Activated CD4-positive, CD25-positive, alpha-beta regulatory T cell treated with anti-CD3 and anti-CD28 coated beads, Interleukin-2, amount 50 U/mL, for 72 hours (primary cell): ENCODE results near the gene FUS.

ENCODE experiments used
- DNase-seq: peaks from one replicate; pipeline ENCODE4 v3.0.0; 2021

The FUS gene

DNA sequence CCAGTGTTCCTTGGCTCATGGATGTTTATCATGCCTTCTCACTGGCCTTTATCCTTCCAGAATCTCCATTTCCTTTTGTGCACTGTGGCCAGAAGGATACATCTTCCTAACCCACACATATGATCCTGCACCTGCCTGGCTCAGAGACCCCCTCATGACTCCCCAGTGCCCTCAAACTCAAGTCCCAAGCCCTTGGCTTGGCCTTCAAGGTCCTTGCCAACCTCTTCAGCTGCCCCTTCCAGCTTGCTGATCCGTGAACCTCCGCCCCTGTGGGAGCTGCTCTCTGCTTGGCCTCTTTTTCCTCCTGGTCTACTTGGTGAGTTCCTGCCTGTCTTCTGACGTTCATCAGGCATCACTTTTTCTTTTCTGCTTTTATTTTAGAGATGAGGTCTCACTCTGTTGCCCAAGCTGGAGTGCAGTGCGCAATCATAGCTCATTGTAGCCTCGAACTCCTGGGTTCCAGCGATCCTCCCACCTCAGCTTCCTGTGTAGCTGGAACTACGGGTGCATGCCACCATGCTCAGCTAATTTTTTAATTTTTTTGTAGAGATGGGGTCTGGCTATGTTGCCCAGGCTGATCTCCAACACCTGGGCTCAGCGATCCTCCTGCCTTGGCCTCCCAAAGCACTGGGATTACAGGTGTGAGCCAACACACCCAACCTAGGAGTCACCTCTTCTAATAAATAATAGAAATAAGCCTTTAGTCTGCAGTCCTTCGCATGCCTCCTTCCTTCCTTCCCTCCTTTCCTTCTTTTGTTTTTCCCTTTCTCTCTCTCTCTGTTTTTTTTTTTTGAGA is 25.1 kb downstream of the FUS start:
- DNase-seq = no peak

DNA sequence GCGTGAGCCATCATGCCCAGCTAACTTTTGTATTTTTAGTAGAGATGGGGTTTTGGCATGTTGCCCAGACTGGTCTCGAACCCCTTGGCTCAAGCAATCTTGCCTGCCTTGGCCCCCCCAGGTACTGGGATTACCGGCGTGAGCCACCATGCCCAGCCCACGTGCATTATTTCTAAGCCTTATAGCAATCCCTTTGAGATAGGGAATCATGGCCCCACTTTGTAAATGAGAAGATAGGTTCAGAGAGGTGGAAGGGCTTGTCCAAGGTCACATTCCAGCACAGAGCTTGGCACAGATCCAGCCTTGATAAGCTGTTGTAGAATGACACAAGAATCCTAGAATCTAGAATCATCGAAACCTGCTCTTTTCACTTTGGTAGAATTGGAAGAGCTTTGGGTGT is 26.8 kb downstream of the FUS start:
- DNase-seq = no peak

DNA sequence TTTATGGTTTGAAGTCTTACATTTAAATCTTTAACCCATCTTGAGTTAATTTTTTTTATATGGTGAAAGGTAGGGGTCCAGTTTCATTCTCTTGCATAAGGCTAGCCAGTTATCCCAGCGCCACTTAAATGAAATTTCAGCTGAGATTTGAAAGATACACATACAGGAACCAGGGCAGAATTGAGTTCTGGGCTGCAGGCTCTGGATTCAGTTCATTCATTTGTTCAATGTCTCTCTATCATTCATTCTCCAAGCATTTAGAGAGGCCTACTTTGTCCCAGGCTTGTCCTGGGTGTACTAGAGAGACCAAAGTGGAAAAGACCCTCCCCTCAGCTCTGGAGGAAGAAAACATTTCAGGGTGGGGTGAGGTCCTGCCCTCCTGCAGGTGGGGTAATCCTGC is 33.4 kb downstream of the FUS start:
- no peak for DNase-seq

DNA sequence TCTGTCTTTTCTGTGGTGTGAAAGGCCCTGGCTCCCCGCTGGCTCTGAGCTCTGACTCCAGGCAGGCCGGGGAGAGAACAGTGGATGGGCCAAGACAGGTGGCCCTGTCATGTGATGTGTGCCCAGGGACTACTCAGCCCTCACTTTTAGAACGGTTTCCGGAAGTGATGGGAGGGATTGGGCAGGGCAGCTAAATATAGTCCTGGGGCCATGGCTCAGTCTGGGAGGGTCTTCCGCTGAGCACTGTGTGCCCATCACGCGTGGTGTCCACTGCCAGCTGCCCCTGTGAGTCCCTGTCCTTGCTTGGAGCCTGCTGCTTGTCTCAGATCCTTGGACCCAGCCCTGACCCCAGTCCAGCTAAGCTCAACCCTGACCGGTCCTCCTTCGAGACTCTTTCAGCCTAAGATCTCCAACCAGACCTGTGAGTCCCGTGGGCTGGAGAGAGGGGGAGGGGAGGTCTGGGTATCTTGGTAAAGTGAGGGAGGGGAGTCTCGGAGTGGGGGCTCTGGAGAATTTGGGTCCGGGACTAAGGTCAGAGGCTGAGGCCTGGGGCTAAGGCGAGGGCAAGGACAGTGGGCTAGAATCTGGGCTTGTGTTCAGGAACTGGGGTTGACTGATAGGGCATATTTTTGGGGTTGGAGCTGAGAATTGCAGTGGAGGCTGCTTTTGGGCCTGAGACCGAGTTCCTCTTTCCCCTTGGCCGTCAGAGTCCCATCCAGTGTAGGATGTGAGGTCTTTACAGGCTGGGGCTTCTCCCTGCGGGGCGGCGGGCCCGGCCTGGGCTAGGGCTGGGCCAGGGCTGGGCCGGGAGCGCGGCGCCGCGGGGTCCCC is 34.2 kb downstream of the FUS start, which contains the start of gene TRIM72:
Gene TRIM72, plus strand, starts transcription at position 243 of the 831 bp plus-strand sequence. CDS start 620 bp downstream, outside the sequence.
- DNase-seq = no peak

DNA sequence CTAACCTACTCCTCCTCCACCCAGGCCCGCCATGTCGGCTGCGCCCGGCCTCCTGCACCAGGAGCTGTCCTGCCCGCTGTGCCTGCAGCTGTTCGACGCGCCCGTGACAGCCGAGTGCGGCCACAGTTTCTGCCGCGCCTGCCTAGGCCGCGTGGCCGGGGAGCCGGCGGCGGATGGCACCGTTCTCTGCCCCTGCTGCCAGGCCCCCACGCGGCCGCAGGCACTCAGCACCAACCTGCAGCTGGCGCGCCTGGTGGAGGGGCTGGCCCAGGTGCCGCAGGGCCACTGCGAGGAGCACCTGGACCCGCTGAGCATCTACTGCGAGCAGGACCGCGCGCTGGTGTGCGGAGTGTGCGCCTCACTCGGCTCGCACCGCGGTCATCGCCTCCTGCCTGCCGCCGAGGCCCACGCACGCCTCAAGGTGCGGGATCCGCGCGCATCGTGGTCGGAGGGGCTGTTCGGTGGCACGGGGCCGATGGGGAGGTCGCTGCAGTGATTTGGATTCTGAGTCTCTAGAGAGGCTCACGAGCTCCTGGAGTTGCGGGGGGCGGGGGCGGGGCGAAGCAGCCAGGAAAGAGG is 34.9 kb downstream of the FUS start:
- no peak for DNase-seq

DNA sequence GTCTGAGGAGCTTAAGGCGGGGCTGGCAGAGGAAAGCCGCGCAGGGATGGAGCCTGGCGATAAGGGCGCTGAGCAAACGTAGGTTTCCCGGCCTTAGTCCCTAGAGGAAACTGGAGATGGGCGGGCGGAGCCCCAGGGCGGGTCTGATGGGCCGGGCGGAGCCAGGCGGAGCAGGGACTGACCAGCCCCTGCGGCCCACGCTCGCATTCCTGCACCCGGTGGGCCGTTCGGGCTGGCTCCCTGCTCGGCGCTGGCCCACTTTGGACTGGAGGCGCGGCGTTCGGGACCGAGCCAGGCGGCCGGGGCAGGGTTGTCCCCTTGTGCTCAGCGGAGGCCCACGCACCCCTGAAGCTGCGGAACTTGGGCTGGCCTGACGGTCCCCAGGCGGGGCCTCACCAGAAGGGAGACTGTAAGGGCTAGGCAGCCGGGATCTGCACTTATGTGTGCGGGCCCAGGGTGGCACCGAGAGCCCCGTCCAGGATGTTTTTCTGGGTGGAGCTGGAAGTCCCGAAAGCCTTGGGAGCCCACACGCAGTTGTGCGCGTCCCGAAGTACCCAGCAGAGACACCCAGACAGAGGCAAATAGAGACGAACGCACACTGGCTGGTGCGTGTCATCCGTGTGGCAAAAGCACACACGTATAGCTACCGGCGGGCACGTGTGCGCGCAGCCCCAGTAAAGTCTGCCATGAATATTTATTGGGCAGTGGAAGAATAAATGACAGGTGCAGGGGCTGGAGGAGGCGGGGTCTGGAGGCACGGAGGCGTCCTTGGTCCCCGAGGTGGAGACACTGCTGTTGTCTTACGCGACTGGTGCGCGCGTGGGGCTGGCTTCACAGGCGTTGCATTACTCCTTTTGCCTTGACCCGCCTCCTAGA is 35.6 kb downstream of the FUS start:
- no peak for DNase-seq

DNA sequence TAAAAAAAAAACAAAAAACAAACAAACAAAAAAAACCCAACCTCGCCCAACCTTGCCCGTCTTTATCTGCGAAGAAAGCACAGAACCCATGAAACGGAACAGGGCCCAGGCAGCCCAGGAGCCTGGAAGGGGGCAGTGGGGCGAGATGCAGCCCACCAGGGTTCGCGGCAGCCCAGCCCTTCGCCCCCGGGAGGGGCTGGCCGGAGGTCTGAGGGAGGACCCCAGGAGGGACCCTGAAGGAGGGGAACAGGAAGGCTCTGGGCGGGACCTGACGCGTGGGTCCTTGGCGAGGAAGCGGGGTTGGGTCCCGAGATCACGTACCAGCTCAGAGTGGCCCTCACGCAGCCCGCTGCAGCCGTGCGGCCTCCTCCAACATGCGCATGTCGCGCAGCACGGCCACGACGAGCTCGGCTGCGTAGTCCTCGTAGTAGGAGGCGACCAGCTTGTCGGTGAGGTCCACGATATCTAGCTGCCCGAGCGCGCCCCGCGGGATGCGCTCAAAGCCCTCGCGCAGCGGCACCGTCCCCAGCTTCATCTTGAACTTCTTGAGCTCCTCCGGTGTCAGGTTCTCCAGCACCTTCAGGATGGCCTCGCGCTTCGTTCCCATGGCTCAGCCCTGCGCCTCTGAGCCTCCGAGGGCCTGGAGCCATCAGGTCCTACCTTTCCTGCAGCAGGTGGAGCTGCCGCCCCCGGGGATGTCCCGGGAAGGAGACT is 36.6 kb downstream of the FUS start, which contains the start of gene PYDC1:
Gene PYDC1, minus strand, starts transcription at position 714 of the 714 bp plus-strand sequence. Its CDS starts 107 bp downstream, at position 607.
- DNase-seq = no peak

DNA sequence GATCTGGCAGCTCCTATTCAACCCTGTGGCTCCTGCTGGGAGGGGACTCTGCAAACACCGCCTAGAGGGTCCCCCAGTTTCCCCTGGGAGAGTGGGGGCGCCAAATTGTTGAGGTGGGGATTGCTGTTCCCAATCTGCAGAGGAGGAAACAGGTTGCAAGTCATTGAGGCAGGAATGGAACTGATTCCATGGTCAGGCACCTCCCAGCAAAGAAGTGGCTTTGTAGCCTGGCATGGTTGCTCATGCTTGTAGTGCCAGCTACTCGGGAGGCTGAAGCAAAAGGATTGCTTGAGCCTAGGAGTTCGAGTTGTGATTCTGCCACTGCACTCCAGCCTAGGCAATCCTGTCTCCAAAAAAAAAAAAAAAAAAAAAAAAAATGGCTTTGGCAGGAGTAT is 37.2 kb downstream of the FUS start:
- no peak for DNase-seq

DNA sequence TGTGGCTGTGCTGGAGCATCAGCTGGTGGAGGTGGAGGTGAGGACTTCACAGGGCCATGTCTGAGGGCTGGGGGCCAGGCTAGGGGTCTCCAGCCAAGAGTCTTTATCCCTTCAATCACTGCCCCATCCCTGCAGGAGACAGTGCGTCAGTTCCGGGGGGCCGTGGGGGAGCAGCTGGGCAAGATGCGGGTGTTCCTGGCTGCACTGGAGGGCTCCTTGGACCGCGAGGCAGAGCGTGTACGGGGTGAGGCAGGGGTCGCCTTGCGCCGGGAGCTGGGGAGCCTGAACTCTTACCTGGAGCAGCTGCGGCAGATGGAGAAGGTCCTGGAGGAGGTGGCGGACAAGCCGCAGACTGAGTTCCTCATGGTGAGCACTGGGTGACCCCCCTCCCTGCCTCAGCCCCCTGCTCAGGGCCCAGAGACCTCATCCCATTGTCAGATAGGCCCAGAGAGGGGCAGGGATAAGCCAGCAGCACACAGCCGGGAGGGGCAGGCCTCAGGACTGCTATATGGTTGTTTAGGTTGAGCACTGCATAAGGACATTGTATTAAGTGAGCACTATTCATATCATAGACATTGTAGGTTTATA is 39.3 kb downstream of the FUS start:
- no peak for DNase-seq

DNA sequence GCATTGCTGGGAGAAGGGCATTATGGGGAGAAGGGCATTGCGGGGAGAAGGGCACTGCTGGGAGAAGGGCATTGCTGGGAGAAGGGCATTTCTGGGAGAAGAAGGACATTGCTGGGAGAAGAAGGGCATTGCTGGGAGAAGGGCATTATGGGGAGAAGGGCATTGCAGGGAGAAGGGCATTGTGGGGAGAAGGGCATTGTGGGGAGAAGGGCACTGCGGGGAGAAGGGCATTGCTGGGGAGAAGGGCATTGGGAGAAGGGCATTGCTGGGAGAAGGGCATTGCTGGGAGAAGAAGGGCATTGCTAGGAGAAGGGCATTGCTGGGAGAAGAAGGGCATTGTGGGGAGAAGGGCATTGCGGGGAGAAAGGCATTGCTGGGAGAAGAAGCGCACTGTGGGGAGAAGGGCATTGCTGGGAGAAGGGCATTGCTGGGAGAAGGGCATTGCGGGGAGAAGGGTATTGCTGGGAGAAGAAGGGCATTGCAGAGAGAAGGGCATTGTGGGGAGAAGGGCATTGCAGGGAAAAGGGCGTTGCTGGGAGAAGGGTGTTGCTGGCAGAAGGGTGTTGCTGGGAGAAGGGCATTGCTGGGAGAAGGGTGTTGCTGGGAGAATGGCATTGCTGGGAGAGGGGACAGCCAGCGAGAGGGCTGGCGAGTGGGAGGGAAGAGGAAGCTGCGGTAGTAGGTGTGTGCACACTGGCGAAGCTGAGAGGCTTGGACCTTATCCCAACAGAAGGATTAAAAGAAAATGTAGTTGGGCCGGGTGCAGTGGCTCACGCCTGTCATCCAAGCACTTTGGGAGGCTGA is 41.6 kb downstream of the FUS start:
- DNase-seq = no peak

DNA sequence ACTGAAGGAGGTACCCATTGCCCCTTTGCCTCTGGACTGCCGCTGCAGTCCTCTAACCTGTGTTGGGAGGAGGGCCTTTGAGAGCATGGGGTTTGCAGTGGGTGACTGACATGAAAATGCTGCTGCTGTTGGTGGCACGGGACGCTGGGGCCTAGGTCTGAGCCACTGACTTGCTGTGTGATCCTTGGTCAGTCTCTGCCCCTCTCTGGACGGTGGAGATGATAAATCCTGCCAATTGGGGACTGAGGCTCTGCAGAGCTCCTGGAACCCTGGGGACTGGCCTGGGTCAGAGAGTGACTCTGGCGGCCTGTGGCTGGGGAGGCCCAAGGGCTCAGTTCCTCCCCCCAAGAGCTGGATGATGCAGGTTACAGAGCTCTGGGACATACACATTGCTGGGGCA is 43.1 kb downstream of the FUS start:
- DNase-seq = no peak

DNA sequence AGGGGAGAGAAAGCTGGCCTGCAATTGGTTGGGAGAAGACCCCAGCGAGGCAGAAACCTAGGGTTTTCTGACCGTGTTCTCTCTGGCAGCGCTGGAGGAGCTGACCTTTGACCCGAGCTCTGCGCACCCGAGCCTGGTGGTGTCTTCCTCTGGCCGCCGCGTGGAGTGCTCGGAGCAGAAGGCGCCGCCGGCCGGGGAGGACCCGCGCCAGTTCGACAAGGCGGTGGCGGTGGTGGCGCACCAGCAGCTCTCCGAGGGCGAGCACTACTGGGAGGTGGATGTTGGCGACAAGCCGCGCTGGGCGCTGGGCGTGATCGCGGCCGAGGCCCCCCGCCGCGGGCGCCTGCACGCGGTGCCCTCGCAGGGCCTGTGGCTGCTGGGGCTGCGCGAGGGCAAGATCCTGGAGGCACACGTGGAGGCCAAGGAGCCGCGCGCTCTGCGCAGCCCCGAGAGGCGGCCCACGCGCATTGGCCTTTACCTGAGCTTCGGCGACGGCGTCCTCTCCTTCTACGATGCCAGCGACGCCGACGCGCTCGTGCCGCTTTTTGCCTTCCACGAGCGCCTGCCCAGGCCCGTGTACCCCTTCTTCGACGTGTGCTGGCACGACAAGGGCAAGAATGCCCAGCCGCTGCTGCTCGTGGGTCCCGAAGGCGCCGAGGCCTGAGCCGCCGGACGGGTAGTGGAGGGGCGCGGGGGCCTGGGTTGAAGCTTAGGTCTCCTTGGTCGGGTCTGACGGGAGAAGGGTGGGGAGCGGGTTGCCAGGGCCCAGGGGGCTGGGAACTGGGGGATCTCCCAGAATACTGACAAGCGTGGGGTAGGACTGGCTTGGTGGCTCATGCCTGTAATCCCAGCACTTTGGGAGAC is 44.4 kb downstream of the FUS start:
- no peak for DNase-seq

DNA sequence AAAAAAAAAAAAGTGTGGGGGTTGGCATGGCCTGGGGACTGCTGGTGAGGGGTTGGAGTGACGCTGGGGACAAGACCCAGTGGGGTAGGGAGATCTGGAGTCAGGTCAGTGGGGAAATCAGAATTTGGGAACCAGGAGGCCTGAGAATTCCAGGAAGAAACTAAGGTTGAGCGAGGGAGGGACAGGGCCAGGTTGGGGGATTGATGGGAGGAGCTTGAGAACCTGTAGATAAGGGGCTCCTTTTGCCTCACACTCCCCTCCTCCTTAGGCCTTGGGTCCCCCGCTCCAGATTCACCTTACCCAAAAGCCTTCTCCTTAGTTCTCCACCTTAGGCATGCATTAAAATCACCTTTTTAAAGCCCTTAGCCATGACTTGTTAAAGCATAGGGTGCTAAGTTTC is 45.3 kb downstream of the FUS start:
- DNase-seq = no peak

DNA sequence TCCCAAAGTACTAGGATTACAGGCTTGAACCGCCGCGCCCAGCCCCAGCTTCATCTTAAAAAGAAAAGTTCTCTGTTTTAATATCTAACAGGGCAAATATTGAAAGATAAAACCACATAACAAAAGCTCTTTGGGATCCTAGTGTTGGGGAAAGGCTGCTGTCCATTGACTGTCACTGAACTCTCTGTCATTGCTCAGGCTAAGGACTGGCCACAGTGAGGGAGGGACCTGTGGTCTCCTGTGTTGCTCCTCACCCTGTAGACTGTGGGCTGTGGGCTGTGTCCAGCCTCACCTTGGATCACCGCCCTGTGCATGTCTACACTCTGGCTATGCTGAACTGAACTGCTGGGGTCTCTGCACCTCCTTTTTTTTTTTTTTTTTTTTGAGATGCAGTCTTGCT is 48.3 kb downstream of the FUS start:
- DNase-seq = no peak

DNA sequence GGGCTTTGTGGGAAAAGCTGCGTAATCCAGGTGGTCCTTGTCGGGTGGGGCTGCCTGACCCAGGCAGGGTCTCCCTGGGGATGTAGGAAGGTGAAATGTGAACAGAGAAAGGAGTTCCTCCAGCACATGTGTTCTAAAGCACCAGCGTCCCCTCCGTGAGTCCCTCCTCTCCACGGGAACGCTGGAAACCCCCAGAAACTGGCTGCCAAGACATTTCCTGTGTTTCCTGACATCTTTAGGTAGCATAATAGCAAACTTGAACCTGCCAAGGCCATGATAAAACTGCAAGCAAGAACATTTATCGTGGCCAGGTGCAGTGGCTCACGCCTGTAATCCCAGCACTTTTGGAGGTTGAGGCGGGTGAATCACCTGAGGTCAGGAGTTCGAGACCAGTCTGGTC is 49.6 kb downstream of the FUS start:
- no peak for DNase-seq

DNA sequence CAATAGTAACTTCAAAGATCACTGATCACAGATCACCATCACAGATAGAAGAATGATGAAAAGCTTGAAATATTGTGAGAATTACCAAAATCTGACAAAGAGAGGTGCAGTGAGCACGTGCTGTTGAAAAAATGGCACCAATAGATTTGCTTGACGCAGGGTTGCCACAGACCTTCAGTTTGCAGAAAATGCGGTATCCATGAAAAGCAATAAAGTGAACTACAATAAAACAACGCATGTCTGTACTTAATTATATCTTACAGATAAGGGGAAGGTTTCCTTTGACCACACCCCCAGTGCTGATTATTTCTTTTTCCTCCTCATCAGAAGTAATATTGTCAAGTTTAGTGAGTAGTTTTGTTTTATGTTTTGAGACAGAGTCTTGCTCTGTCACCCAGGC is 58.1 kb downstream of the FUS start:
- DNase-seq = no peak
